Measurements from ENCODE around the gene CA10. TPM values are rescaled to one million over a fixed set of nuclear protein-coding genes. Genes with fewer than 3 reads are reported as not detected.

CA10 gene
- total and polyA plus RNA-seq, 8 donors = 1.3 TPM; not detected in 7

- H3K27me3 ChIP-seq = no peaks in the 10 kb centered on the region
- TF ChIP-seq, protein P1, sequence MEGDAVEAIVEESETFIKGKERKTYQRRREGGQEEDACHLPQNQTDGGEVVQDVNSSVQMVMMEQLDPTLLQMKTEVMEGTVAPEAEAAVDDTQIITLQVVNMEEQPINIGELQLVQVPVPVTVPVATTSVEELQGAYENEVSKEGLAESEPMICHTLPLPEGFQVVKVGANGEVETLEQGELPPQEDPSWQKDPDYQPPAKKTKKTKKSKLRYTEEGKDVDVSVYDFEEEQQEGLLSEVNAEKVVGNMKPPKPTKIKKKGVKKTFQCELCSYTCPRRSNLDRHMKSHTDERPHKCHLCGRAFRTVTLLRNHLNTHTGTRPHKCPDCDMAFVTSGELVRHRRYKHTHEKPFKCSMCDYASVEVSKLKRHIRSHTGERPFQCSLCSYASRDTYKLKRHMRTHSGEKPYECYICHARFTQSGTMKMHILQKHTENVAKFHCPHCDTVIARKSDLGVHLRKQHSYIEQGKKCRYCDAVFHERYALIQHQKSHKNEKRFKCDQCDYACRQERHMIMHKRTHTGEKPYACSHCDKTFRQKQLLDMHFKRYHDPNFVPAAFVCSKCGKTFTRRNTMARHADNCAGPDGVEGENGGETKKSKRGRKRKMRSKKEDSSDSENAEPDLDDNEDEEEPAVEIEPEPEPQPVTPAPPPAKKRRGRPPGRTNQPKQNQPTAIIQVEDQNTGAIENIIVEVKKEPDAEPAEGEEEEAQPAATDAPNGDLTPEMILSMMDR (IDR thresholded peaks at IDR 0.05) = no peak
- TF ChIP-seq EP300 (IDR thresholded peaks at IDR 0.05) (no peak), POLR2A (IDR thresholded peaks at IDR 0.05) (no peak), POLR2AphosphoS5 (IDR thresholded peaks at IDR 0.05) (no peak)
- H3K4me3 ChIP-seq = no peak overlapping the region
- DNase-seq = no peak
- no peaks in the 10 kb centered on the region for H3K4me1 ChIP-seq
- intact Hi-C loops (cut with DNase I; ENCODE audit: low total_unique reads) = no loop called here
- no peak overlapping the region for H3K27ac ChIP-seq
- no peaks in the 10 kb centered on the region for H3K36me3 ChIP-seq
- H3K9me3 ChIP-seq = no peaks in the 10 kb centered on the region
These were observed 221.2 kb downstream of the CA10 start for GRCh38 chr17:51937264-51937663.

GRCh38 chr17:51935477-51935876 lies 223.0 kb downstream of the CA10 start:
- intact Hi-C loops (cut with DNase I; ENCODE audit: low total_unique reads) = no loop called here
- no peak for DNase-seq
- H3K4me1 ChIP-seq = no peaks in the 10 kb centered on the region
- WGBS, 5 donors = 42 to 47% (median 43%) methylated on average over 3 of the region's 3 CpGs
- no peaks in the 10 kb centered on the region for H3K9me3 ChIP-seq
- TF ChIP-seq POLR2A (IDR thresholded peaks at IDR 0.05) (no peak), EP300 (IDR thresholded peaks at IDR 0.05) (no peak), POLR2AphosphoS5 (IDR thresholded peaks at IDR 0.05) (no peak)
- TF ChIP-seq, protein P1 (IDR thresholded peaks at IDR 0.05) = no peak
- no peak overlapping the region for H3K4me3 ChIP-seq
- no peaks in the 10 kb centered on the region for H3K36me3 ChIP-seq
- H3K27ac ChIP-seq = no peak overlapping the region
- no peaks in the 10 kb centered on the region for H3K27me3 ChIP-seq

DNA sequence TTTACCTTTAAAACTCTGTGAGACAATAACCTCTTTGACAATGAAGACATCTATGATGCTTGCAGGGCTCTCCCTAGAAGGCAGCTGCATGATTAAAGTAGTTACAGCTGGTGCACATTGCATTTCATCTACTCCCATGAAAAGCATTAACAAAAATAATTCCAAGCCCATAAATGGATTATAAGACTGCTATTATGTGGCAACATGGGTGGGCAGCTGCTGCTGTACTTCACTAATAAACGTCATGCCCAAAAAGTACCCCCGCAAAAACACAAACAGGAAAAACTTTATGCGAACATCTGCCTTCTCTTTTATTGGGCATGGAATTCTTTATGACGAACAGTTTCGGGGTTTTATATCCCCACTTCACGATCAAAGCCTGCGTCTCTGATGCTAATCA lies 224.9 kb downstream of the CA10 start:
- no peaks in the 10 kb centered on the region for H3K27me3 ChIP-seq
- 82 to 94% (median 90%) methylated on average over 7 of the region's 7 CpGs for WGBS, 5 donors
- no peaks in the 10 kb centered on the region for H3K36me3 ChIP-seq
- no peaks in the 10 kb centered on the region for H3K9me3 ChIP-seq
- H3K4me3 ChIP-seq = no peak overlapping the region
- intact Hi-C loops (cut with DNase I; ENCODE audit: low total_unique reads) = no loop called here
- no peak for DNase-seq
- H3K4me1 ChIP-seq = no peaks in the 10 kb centered on the region
- H3K27ac ChIP-seq = no peak overlapping the region
- no peak for TF ChIP-seq POLR2AphosphoS5 (IDR thresholded peaks at IDR 0.05)
- TF ChIP-seq, protein P1 (IDR thresholded peaks at IDR 0.05) = no peak
- no peak for TF ChIP-seq POLR2A (IDR thresholded peaks at IDR 0.05)
- TF ChIP-seq EP300 (IDR thresholded peaks at IDR 0.05) = no peak

GRCh38 chr17:51926448-51926847 lies 232.1 kb downstream of the CA10 start:
- 64 to 76% (median 73%) methylated on average over 4 of the region's 4 CpGs for WGBS, 5 donors
- intact Hi-C loops (cut with DNase I; ENCODE audit: low total_unique reads) = no loop called here
- H3K27me3 ChIP-seq = peaks cover 0 to 8% (median 0%) of the 10 kb centered on the region in 3 donors

More at GRCh38 chr17:51926448-51926847, 232.1 kb downstream of the CA10 start:
- TF ChIP-seq EP300 (IDR thresholded peaks at IDR 0.05) (no peak), POLR2A (IDR thresholded peaks at IDR 0.05) (no peak), POLR2AphosphoS5 (IDR thresholded peaks at IDR 0.05) (no peak)
- TF ChIP-seq, protein P1 (IDR thresholded peaks at IDR 0.05) = no peak
- Histone ChIP-seq H3K9me3 (no peaks in the 10 kb centered on the region), H3K4me1 (no peaks in the 10 kb centered on the region), H3K36me3 (no peaks in the 10 kb centered on the region), H3K27ac (no peak overlapping the region), H3K4me3 (no peak overlapping the region)
- no peak for DNase-seq
